ENCODE measurements around the gene STT3A.

Gene STT3A

GRCh38 chr11:125588505-125588904, 4.1 kb upstream of the STT3A start:
- no peak for DNase-seq (ENCODE audit: low spot score)

DNA sequence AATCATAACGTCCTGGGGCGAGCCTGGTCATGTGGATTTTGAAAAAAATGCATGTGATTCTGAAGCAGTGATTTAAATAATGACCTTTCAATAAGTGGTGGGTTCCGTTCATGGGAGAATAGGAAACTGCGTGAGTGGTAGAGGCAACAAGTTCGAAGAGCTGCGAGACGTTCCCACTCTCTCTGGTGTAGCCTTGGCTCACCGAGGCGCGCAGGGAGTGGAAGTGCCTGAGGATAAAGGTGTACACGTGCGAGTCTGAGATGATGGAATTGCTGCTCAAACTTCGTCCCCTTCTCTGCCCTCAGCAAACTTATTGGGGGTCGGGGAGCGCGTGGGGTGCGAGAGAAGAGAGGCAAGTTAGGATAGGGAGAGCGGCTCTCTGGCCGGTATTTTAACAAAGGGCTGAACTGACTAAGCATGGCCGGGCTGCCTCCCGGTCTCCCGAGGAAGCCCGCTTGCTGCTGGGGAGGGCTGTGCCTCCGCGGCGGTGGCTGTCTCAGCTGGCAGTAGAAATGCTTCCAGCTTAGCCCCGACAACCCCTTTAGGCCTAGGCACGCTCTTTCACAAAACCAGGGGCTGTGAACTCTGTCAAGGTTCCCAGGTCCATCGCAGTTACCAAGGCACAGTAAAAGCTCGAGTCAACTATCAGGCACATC, 875 bp upstream of the STT3A start:
- DNase-seq (ENCODE audit: low spot score): peak; percentile 32

- peak; percentile 24 for DNase-seq (ENCODE audit: low spot score)
Observed at GRCh38 chr11:125593114-125593820, 615 bp downstream of the STT3A start.

DNA sequence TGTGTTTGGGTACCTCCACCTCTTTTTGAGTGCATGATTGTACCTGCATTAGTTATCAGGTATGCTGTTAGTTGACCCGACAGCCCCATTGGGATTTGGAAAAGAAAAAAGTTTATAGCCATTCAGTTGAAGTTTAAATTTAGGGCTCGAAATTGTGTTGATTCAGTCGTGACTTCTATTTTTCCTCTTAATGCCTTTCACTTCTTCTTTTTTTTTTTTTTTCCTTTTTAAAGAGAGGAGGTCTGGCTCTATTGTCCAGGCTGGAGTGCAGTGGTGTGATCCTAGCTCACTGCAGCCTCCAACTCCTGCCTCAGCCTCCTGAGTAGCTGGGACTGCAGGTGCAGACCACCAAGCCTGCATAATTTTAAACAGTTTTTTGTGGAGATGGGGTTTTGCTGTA, 2.3 kb downstream of the STT3A start:
- no peak for DNase-seq (ENCODE audit: low spot score)

DNA sequence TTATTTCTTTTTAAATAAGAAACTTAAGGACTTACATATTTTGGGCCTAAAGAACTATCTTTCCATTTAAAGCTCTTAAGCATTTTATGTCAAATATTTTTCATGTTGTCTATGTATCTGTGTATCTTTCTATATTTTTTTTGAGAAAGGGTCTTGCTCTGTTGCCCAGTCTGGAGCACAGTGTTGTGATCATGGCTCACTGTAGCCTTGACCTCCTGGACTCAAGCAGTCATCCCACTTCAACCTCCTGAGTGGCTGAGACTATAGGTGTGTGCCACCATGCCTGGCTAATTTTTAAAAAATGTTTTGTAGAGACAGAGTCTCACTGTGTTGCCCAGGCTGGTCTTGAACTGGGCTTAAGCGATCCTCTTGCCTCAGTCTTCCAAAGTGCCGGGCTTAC, 8.0 kb downstream of the STT3A start:
- no peak for DNase-seq (ENCODE audit: low spot score)

- peak; percentile 28 for DNase-seq (ENCODE audit: low spot score)
Observed at GRCh38 chr11:125603207-125603606, 10.6 kb downstream of the STT3A start.

DNA sequence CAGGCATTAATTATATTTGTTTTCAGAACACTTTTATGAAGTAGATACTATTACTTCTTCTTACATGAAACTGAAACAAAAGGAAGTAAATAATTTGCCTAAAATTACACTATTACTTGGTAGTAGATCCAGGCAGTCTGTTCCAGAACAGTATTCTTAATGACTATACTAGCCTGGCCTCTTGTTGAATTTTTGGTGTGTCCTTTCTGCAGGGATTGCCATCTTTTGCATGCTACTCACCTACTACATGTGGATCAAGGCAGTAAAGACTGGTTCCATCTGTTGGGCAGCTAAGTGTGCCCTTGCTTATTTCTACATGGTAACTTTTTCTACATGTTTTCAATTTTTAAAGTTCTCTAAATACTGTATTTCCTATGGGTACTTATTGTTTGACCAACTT, 12.8 kb downstream of the STT3A start:
- DNase-seq (ENCODE audit: low spot score): no peak

DNA sequence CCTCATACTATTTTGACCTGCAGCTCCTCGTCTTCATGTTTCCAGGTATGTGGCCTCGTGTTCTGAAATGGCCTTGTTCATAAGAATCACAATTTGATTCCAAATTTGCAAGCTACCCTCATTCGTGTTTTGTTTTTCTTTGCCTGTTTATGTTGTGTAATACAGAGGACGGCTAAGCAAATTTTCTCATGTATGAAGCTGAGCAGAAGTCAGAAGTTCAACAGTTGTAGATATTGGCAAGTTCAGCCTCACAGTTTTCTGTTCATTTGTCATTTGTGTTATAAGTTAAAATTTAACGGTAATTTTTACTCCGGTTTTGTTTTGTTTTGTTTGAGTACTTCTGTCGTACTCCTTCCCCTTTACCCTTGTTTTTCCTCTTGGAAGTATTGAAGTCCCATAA, 16.9 kb downstream of the STT3A start:
- DNase-seq (ENCODE audit: low spot score): no peak

DNA sequence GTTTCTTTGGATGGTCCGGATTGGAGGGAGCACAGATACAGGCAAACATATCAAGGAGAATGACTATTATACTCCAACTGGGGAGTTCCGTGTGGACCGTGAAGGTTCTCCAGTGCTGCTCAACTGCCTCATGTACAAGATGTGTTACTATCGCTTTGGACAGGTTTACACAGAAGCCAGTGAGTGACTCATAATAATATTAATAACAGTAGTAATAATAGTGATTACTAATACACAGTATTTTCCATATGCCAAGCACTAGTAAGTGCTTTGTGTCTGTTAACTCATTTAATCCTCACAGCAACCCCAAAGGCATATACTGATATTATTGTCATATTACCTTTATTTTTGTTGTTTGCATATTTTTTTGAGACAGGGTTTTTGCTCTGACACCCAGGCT, 25.7 kb downstream of the STT3A start:
- DNase-seq (ENCODE audit: low spot score): no peak

GRCh38 chr11:125621995-125622394, 29.3 kb downstream of the STT3A start:
- DNase-seq (ENCODE audit: low spot score): peak; percentile 43

DNA sequence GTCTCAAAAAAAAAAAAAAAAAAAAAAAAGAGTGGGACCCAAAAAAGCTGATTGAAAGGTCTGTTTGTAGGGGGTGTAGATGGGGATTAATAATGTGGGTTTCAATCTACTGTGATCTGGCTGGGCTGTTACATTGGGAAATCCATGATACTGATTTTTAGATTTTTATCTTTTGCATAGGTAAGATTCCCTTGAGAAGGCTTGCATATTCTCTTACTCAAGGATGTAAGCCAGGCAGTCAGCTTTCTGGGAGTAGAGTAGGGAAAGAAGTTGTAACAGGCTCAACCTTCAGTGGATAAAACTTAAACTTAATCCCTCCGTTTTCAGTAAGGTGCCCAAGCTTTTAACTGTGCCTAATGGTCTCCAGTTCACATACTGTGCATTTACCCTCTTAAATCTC, 30.4 kb downstream of the STT3A start:
- DNase-seq (ENCODE audit: low spot score): no peak

DNA sequence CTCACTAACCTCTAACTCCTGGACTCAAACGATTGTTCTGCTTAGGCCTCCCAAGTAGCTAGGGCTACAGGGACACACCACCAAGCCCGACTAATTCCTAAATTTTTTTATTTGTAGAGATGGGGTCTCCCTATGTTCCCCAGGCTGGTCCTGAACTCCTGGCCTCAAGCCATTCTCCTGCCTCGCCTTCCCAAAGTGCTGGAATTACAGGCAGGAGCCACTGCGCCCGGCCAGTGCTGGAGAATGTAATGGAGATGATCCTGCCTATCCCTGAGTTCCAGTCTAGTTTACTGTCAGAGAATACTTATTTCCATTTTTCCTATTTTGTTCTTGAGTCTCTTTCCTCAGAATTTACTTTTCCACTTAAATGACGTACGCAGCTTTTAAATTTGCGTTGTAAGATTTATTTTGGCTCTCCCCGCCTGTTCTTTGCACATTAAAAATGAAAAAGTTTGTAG, 32.1 kb downstream of the STT3A start, which contains the start of gene CHEK1:
CHEK1 (plus strand) TSS at position 408 of the 458 bp plus-strand sequence. CDS start 1,606 bp downstream, outside the sequence.
- no peak for DNase-seq (ENCODE audit: low spot score)

GRCh38 chr11:125625225-125625629, 32.6 kb downstream of the STT3A start:
- no peak for DNase-seq (ENCODE audit: low spot score)

- DNase-seq (ENCODE audit: low spot score): peak; percentile 88
Observed at GRCh38 chr11:125625630-125626287, 33.1 kb downstream of the STT3A start.

GRCh38 chr11:125626288-125626950, 33.8 kb downstream of the STT3A start:
- DNase-seq (ENCODE audit: low spot score): peak; percentile 40

DNA sequence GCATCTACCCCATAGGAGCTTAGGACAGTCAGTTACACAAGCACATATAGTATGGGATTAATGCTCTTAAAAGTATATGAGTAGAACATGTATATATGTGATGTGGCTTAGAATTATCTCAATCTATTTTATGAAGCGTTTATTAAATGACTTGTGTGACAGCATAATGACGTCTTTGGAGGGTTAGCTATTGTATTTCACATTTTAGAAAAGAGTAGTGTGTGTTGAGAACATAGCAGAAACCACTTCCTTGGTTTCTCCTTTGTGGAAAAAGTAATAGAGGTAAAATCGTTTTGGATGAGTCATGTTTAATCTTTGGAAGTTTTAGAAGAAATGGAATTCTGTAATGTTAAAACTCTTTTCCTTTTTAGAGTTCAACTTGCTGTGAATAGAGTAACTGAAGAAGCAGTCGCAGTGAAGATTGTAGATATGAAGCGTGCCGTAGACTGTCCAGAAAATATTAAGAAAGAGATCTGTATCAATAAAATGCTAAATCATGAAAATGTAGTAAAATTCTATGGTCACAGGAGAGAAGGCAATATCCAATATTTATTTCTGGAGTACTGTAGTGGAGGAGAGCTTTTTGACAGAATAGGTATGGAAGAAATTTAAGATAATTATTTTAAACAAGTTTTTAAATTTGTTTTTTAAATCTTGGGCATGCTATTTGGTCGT, 34.7 kb downstream of the STT3A start:
- DNase-seq (ENCODE audit: low spot score): no peak

DNA sequence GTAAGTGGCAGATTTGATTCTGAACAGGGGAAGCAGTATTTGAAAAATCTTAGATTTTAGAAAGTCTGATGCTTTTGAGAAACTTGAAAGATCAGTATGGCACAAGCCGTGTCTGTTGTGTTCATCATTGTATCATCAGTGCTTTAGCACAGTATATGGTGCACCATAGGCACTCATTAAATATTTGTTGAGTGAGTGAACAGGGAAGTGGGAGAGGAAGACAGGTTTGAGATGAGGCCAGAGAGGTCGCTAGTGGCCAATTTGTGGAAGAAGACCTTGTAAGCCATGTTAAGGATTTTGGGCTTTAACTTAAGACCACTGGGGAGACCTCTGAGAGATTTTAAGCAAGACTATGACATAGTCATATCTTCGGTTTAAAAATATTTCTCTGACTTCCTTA, 45.2 kb downstream of the STT3A start:
- DNase-seq (ENCODE audit: low spot score): no peak

DNA sequence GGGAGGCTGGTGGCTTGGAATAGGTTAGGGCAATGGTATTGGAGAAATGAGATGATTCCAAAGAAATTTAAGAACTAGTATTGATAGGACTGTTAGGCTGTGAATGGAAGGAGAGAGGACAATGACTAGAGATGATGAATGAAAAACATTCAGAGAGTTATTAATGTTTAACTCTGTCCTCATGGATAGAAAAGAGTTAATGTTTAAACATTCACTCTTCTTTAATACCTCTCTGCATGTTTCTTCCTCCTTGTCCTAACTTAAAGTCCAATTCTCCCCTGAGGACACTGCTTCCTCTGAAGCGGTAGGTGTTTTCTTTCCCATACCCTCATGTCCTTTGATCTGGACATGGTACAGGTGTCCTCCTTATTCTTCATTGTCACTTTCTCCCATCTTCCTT, 45.7 kb downstream of the STT3A start:
- DNase-seq (ENCODE audit: low spot score): no peak

GRCh38 chr11:125645871-125646270, 53.2 kb downstream of the STT3A start:
- no peak for DNase-seq (ENCODE audit: low spot score)

GRCh38 chr11:125649465-125650166, 57.0 kb downstream of the STT3A start:
- no peak for DNase-seq (ENCODE audit: low spot score)

GRCh38 chr11:125662689-125663088, 70.0 kb downstream of the STT3A start:
- no peak for DNase-seq (ENCODE audit: low spot score)
